ENCODE results near the gene SETDB1.
"Not testable (repeated sequence)": the region's sequence is repeated elsewhere in the genome, so short reads cannot be mapped to it uniquely, and the experiment has no call there.

- TF ChIP-seq, protein P1, sequence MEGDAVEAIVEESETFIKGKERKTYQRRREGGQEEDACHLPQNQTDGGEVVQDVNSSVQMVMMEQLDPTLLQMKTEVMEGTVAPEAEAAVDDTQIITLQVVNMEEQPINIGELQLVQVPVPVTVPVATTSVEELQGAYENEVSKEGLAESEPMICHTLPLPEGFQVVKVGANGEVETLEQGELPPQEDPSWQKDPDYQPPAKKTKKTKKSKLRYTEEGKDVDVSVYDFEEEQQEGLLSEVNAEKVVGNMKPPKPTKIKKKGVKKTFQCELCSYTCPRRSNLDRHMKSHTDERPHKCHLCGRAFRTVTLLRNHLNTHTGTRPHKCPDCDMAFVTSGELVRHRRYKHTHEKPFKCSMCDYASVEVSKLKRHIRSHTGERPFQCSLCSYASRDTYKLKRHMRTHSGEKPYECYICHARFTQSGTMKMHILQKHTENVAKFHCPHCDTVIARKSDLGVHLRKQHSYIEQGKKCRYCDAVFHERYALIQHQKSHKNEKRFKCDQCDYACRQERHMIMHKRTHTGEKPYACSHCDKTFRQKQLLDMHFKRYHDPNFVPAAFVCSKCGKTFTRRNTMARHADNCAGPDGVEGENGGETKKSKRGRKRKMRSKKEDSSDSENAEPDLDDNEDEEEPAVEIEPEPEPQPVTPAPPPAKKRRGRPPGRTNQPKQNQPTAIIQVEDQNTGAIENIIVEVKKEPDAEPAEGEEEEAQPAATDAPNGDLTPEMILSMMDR (IDR thresholded peaks at IDR 0.05): not testable (repeated sequence)
- TF ChIP-seq POLR2A (IDR thresholded peaks at IDR 0.05): not testable (repeated sequence)
These were observed 43.0 kb upstream of the SETDB1 start for GRCh38 chr1:150883121-150883520.
